HepG2 (cell line): ENCODE results near the gene AAR2. TPM values are rescaled to one million over a fixed set of nuclear protein-coding genes. Genes with fewer than 3 reads are reported as not detected.

Experiments
- ATRX ChIP-seq: sonication (generic); formaldehyde crosslinking; IDR thresholded peaks from 2 replicates; pipeline ENCODE4 v1.4.0; 2020; ENCODE audit warnings: missing genetic modification reagents, borderline replicate concordance
- BCL6 ChIP-seq: IDR thresholded peaks from 2 replicates; pipeline ENCODE4 v1.6.1; 2016; ENCODE audit warnings: missing genetic modification reagents, missing compliant biosample characterization
- DR1 ChIP-seq: sonication (generic); formaldehyde crosslinking; IDR thresholded peaks from 2 replicates; pipeline ENCODE4 v1.8.0; 2021; ENCODE audit warnings: mild to moderate bottlenecking, missing genetic modification reagents, inconsistent platforms
- NFYC ChIP-seq: IDR thresholded peaks from 2 replicates; pipeline ENCODE4 v1.6.1; 2016; ENCODE audit warnings: missing genetic modification reagents, missing compliant biosample characterization
- TCF7 ChIP-seq: sonication (generic); IDR thresholded peaks from 2 replicates; pipeline ENCODE4 v1.6.1; 2016; ENCODE audit warnings: antibody characterized with exemption, low read depth
- ZNF264 ChIP-seq: sonication (generic); formaldehyde crosslinking; IDR thresholded peaks from 2 replicates; pipeline ENCODE4 v1.4.0; 2020; ENCODE audit warnings: missing genetic modification reagents
- ZNF292 ChIP-seq: sonication (generic); formaldehyde crosslinking; IDR thresholded peaks from 2 replicates; pipeline ENCODE4 v1.8.1; 2022; ENCODE audit warnings: mild to moderate bottlenecking, low read depth, missing genetic modification reagents, borderline replicate concordance
- ZNF501 ChIP-seq: sonication (generic); formaldehyde crosslinking; IDR thresholded peaks from 2 replicates; pipeline ENCODE4 v1.5.1; 2020; ENCODE audit warnings: mild to moderate bottlenecking, moderate library complexity, missing genetic modification reagents
- ZNF563 ChIP-seq: sonication (generic); formaldehyde crosslinking; IDR thresholded peaks from 2 replicates; pipeline ENCODE4 v1.8.0; 2022; ENCODE audit warnings: mild to moderate bottlenecking, moderate library complexity, missing genetic modification reagents
- ZSCAN25 ChIP-seq: sonication (generic); formaldehyde crosslinking; IDR thresholded peaks from 2 replicates; pipeline ENCODE4 v1.8.0; 2022; ENCODE audit warnings: mild to moderate bottlenecking, missing genetic modification reagents
- polyA plus RNA-seq, 8 experiments: library from polyadenylated mRNA; depleted of rRNA in 3 of 8; stranded (reverse) in 7 of 8; unstranded in 1 of 8; fragments of >200 nt; fragmentation: Illumina TruSeq in 4 of 8; extraction: Trizol in 4 of 8; gene quantifications; 2 replicates each; pipeline versions ENCODE4 v1.2.1 to v1.2.3, GENCODE V29; 2011 to 2016; ENCODE audit warnings: low read depth in 4 of 8, missing spikeins in 1 of 8, mixed read lengths in 1 of 8; ENCODE audit not compliant: insufficient read depth in 1 of 8
- total RNA-seq, 5 experiments: library from RNA; depleted of rRNA; stranded (reverse); fragments of >200 nt; fragmentation: Illumina TruSeq; extraction: Trizol; gene quantifications; 2 replicates each; pipeline ENCODE4 v1.2.3, GENCODE V29; 2016; ENCODE audit warnings: low read depth in 1 of 5
- TF ChIP-seq, protein P1 (sequence below): sonication (generic); formaldehyde crosslinking; IDR thresholded peaks from 2 replicates; pipeline ENCODE4 v1.4.0; 2020; ENCODE audit warnings: missing genetic modification reagents
- TF ChIP-seq, protein P2 (sequence below): IDR thresholded peaks from 2 replicates; pipeline ENCODE4 v1.6.1; 2016; ENCODE audit warnings: missing compliant biosample characterization, missing genetic modification reagents, borderline replicate concordance
- TF ChIP-seq, protein P3 (sequence below): sonication (generic); formaldehyde crosslinking; IDR thresholded peaks from 2 replicates; pipeline ENCODE4 v1.5.0; 2020; ENCODE audit warnings: missing genetic modification reagents
- TF ChIP-seq, protein P4 (sequence below): sonication (generic); formaldehyde crosslinking; IDR thresholded peaks from 2 replicates; pipeline ENCODE4 v1.4.0; 2020; ENCODE audit warnings: missing genetic modification reagents, borderline replicate concordance

The AAR2 gene
- total and polyA plus RNA-seq, 2 of the 13 experiments (the other 11 are each of a cell fraction or from before 2014, with no cell fraction given), result 45.2 to 46.2 TPM

DNA sequence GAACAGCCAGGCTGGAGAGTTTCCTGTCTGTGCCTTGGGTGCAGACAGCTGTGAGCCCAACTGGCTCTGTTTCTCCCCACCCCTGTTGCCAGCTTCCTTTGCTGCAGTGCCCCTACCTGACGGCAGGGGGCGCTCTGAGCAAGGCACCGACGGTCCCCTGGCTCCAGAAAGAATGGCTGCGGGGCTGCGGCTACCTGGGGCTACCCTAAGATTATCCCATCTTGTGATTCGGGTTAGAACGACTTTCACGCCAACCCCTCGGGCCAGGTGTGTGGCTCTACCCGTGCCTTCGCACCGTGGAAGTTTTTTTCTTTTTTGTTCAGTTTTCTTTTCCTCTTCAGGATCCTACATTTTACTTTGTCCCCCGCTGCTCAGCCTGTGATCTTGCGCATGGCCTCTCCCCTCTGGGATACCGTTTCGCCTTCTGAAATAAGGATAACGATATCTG, 33.4 kb upstream of the AAR2 start (continued):
- TF ChIP-seq ZNF292 (no peak), BCL6 (0 out of 2 replicates have a peak, but pooled peaks have one; percentile 11), DR1 (no peak), ATRX (no peak), ZNF264 (CRISPR knock-in tag) (no peak), TCF7 (no peak), NFYC (CRISPR knock-in tag) (no peak), ZNF501 (CRISPR knock-in tag) (peak; percentile 57; the same call in 1 of the 2 replicates), ZNF563 (CRISPR knock-in tag) (no peak), ZSCAN25 (CRISPR knock-in tag) (peak; percentile 52; the same call in 1 of the 2 replicates)
- TF ChIP-seq, protein P1, sequence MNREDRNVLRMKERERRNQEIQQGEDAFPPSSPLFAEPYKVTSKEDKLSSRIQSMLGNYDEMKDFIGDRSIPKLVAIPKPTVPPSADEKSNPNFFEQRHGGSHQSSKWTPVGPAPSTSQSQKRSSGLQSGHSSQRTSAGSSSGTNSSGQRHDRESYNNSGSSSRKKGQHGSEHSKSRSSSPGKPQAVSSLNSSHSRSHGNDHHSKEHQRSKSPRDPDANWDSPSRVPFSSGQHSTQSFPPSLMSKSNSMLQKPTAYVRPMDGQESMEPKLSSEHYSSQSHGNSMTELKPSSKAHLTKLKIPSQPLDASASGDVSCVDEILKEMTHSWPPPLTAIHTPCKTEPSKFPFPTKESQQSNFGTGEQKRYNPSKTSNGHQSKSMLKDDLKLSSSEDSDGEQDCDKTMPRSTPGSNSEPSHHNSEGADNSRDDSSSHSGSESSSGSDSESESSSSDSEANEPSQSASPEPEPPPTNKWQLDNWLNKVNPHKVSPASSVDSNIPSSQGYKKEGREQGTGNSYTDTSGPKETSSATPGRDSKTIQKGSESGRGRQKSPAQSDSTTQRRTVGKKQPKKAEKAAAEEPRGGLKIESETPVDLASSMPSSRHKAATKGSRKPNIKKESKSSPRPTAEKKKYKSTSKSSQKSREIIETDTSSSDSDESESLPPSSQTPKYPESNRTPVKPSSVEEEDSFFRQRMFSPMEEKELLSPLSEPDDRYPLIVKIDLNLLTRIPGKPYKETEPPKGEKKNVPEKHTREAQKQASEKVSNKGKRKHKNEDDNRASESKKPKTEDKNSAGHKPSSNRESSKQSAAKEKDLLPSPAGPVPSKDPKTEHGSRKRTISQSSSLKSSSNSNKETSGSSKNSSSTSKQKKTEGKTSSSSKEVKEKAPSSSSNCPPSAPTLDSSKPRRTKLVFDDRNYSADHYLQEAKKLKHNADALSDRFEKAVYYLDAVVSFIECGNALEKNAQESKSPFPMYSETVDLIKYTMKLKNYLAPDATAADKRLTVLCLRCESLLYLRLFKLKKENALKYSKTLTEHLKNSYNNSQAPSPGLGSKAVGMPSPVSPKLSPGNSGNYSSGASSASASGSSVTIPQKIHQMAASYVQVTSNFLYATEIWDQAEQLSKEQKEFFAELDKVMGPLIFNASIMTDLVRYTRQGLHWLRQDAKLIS (CRISPR knock-in tag), result no peak
- TF ChIP-seq, protein P2, sequence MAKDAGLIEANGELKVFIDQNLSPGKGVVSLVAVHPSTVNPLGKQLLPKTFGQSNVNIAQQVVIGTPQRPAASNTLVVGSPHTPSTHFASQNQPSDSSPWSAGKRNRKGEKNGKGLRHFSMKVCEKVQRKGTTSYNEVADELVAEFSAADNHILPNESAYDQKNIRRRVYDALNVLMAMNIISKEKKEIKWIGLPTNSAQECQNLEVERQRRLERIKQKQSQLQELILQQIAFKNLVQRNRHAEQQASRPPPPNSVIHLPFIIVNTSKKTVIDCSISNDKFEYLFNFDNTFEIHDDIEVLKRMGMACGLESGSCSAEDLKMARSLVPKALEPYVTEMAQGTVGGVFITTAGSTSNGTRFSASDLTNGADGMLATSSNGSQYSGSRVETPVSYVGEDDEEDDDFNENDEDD (CRISPR knock-in tag), result no peak
- TF ChIP-seq, protein P3, sequence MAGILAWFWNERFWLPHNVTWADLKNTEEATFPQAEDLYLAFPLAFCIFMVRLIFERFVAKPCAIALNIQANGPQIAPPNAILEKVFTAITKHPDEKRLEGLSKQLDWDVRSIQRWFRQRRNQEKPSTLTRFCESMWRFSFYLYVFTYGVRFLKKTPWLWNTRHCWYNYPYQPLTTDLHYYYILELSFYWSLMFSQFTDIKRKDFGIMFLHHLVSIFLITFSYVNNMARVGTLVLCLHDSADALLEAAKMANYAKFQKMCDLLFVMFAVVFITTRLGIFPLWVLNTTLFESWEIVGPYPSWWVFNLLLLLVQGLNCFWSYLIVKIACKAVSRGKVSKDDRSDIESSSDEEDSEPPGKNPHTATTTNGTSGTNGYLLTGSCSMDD (CRISPR knock-in tag), result no peak
- TF ChIP-seq, protein P4, sequence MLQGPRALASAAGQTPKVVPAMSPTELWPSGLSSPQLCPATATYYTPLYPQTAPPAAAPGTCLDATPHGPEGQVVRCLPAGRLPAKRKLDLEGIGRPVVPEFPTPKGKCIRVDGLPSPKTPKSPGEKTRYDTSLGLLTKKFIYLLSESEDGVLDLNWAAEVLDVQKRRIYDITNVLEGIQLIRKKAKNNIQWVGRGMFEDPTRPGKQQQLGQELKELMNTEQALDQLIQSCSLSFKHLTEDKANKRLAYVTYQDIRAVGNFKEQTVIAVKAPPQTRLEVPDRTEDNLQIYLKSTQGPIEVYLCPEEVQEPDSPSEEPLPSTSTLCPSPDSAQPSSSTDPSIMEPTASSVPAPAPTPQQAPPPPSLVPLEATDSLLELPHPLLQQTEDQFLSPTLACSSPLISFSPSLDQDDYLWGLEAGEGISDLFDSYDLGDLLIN (CRISPR knock-in tag), result no peak
